SK-N-SH treated with all-trans-retinoic acid at 6 μM for 48 hours (cell line): Measurements from ENCODE around the gene PHGDH.

Experiments used
- ATAC-seq: fragments of 200-7000 bp; cut with Tn5 transposase; 3 replicates; pipeline ENCODE4 v1.9.1; 2020; ENCODE audit warnings: mild to moderate bottlenecking, moderate library complexity
- BACH2 ChIP-seq: fragments of 250-450 bp; sonication (Bioruptor Pico); IDR thresholded peaks from 2 replicates; pipeline ENCODE4 v1.9.0; 2021; ENCODE audit warnings: mild to moderate bottlenecking, borderline replicate concordance
- CSDC2 ChIP-seq: fragments of 250-450 bp; sonication (Bioruptor Pico); IDR thresholded peaks from 2 replicates; pipeline ENCODE4 v1.5.0; 2020; ENCODE audit warnings: mild to moderate bottlenecking, moderate library complexity
- ESRRG ChIP-seq: fragments of 250-450 bp; sonication (Bioruptor Pico); IDR thresholded peaks from 2 replicates; pipeline ENCODE4 v1.6.1; 2021; ENCODE audit warnings: mild to moderate bottlenecking
- ISL1 ChIP-seq: fragments of 250-450 bp; sonication (Bioruptor Pico); IDR thresholded peaks from 2 replicates; pipeline ENCODE4 v2.1.2; 2022; ENCODE audit warnings: mild to moderate bottlenecking, moderate library complexity
- OSR1 ChIP-seq: fragments of 250-450 bp; sonication (Bioruptor Pico); IDR thresholded peaks from 2 replicates; pipeline ENCODE4 v1.8.0; 2022; ENCODE audit warnings: moderate library complexity, mild to moderate bottlenecking, inconsistent platforms
- PPARA ChIP-seq: fragments of 250-450 bp; sonication (Bioruptor Pico); IDR thresholded peaks from 2 replicates; pipeline ENCODE4 v1.5.0; 2020; ENCODE audit warnings: mild to moderate bottlenecking, borderline replicate concordance
- RARB ChIP-seq: fragments of 250-450 bp; sonication (Bioruptor Pico); IDR thresholded peaks from 2 replicates; pipeline ENCODE4 v1.8.0; 2021; ENCODE audit warnings: mild to moderate bottlenecking, moderate library complexity
- SNAI2 ChIP-seq: fragments of 250-450 bp; sonication (Bioruptor Pico); IDR thresholded peaks from 2 replicates; pipeline ENCODE4 v1.5.0; 2020; ENCODE audit warnings: mild to moderate bottlenecking, moderate library complexity
- TOX ChIP-seq: fragments of 250-450 bp; sonication (Bioruptor Pico); IDR thresholded peaks from 2 replicates; pipeline ENCODE4 v1.8.0; 2021; ENCODE audit warnings: mild to moderate bottlenecking, moderate library complexity, borderline replicate concordance
- ZFP3 ChIP-seq: fragments of 250-450 bp; sonication (Bioruptor Pico); IDR thresholded peaks from 2 replicates; pipeline ENCODE4 v1.5.0; 2020; ENCODE audit warnings: mild to moderate bottlenecking, moderate library complexity
- ZNF70 ChIP-seq: fragments of 450-650 bp; formaldehyde crosslinking; IDR thresholded peaks from 2 replicates; pipeline ENCODE4 v1.5.0; 2020; ENCODE audit warnings: mild to moderate bottlenecking, moderate library complexity
- ZNF8 ChIP-seq: fragments of 450-650 bp; formaldehyde crosslinking; IDR thresholded peaks from 2 replicates; pipeline ENCODE4 v1.5.0; 2020; ENCODE audit warnings: mild to moderate bottlenecking, moderate library complexity
- TF ChIP-seq, protein P1 (sequence below): fragments of 250-450 bp; sonication (Bioruptor Pico); IDR thresholded peaks from 2 replicates; pipeline ENCODE4 v1.5.0; 2020; ENCODE audit warnings: mild to moderate bottlenecking, moderate library complexity
- TF ChIP-seq, protein P2 (sequence below): fragments of 250-450 bp; sonication (Bioruptor Pico); IDR thresholded peaks from 2 replicates; pipeline ENCODE4 v1.5.1; 2021; ENCODE audit warnings: mild to moderate bottlenecking, moderate library complexity
- TF ChIP-seq, protein P3 (sequence below): fragments of 250-450 bp; sonication (Bioruptor Pico); IDR thresholded peaks from 2 replicates; pipeline ENCODE4 v1.8.0; 2021; ENCODE audit warnings: low read depth, mild to moderate bottlenecking, moderate library complexity, borderline replicate concordance
- TF ChIP-seq, protein P4 (sequence below): fragments of 250-450 bp; sonication (Bioruptor Pico); IDR thresholded peaks from 2 replicates; pipeline ENCODE4 v1.8.0; 2020; ENCODE audit warnings: mild to moderate bottlenecking, moderate library complexity, borderline replicate concordance

PHGDH gene

DNA sequence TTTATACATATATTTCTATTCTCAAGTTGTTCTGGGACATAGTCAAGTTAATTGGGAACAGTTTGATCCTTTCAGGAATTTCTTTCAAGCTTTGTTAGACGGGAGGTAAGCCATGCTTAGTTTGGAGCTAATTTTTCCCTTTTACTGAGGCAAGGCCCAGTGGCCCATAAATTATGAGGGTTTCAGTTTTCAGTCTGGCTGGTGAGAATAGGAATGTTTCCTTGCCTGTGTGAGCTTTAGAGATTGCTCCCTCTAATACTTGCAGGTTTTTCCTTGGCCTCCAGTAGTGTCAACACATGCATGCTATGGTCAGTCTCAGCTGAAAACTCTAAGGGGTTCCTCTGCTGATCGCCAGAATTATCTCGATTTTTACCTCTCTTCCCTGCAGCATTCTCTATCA, 14.1 kb upstream of the PHGDH start:
- no peak for TF ChIP-seq BACH2
- TF ChIP-seq ISL1 (CRISPR knock-in tag) = no peak
- TF ChIP-seq OSR1 = no peak
- TF ChIP-seq ZNF8 (CRISPR knock-in tag) = no peak
- TF ChIP-seq, protein P1, sequence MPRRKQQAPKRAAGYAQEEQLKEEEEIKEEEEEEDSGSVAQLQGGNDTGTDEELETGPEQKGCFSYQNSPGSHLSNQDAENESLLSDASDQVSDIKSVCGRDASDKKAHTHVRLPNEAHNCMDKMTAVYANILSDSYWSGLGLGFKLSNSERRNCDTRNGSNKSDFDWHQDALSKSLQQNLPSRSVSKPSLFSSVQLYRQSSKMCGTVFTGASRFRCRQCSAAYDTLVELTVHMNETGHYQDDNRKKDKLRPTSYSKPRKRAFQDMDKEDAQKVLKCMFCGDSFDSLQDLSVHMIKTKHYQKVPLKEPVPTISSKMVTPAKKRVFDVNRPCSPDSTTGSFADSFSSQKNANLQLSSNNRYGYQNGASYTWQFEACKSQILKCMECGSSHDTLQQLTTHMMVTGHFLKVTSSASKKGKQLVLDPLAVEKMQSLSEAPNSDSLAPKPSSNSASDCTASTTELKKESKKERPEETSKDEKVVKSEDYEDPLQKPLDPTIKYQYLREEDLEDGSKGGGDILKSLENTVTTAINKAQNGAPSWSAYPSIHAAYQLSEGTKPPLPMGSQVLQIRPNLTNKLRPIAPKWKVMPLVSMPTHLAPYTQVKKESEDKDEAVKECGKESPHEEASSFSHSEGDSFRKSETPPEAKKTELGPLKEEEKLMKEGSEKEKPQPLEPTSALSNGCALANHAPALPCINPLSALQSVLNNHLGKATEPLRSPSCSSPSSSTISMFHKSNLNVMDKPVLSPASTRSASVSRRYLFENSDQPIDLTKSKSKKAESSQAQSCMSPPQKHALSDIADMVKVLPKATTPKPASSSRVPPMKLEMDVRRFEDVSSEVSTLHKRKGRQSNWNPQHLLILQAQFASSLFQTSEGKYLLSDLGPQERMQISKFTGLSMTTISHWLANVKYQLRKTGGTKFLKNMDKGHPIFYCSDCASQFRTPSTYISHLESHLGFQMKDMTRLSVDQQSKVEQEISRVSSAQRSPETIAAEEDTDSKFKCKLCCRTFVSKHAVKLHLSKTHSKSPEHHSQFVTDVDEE (CRISPR knock-in tag) = no peak
- no peak for TF ChIP-seq ZFP3 (CRISPR knock-in tag)
- TF ChIP-seq, protein P2, sequence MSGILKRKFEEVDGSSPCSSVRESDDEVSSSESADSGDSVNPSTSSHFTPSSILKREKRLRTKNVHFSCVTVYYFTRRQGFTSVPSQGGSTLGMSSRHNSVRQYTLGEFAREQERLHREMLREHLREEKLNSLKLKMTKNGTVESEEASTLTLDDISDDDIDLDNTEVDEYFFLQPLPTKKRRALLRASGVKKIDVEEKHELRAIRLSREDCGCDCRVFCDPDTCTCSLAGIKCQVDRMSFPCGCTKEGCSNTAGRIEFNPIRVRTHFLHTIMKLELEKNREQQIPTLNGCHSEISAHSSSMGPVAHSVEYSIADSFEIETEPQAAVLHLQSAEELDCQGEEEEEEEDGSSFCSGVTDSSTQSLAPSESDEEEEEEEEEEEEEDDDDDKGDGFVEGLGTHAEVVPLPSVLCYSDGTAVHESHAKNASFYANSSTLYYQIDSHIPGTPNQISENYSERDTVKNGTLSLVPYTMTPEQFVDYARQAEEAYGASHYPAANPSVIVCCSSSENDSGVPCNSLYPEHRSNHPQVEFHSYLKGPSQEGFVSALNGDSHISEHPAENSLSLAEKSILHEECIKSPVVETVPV = no peak
- ATAC-seq = no peak

DNA sequence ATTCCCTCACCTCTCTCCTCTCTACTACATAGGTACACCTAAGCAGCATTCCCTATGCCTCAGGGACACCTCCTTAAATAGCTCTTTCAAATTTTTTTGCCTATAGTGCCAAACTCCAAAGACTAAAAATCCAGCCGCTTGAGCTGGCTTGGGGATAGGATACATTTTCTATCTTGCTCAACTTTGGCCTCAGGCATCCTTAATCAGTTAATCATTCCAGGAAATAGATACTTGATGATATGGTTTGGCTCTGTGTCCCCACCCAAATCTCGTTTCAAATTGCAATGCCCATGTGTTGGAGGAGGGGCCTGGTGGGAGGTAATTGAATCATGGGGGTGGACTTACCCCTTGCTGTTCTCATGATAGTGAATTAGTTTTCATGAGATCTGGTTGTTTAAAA, 11.4 kb upstream of the PHGDH start:
- no peak for ATAC-seq
- TF ChIP-seq ZFP3 (CRISPR knock-in tag) (no peak), ESRRG (CRISPR knock-in tag) (no peak), TOX (CRISPR knock-in tag) (no peak)
- TF ChIP-seq, protein P1 (CRISPR knock-in tag) = no peak

DNA sequence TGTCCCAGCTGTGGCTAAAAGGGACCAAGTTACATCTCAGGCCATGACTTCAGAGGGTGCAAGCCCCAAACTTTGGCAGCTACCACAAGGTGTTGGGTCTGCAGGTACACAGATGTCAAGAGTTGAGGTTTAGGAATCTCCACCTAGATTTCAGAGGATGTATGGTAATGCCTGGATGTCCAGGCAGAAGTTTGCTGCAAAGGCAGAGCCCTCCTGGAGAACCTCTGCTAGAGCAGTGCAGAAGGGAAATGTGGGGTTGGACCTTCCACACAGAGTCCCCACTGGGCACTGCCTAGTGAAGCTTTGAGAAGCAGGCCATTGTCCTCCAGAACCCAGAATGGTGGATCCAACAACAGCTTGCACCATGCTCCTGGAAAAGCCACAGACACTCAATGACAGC, 10.1 kb upstream of the PHGDH start:
- TF ChIP-seq CSDC2 (CRISPR knock-in tag) = no peak
- no peak for TF ChIP-seq SNAI2 (CRISPR knock-in tag)
- no peak for TF ChIP-seq ZNF8 (CRISPR knock-in tag)
- TF ChIP-seq, protein P3, sequence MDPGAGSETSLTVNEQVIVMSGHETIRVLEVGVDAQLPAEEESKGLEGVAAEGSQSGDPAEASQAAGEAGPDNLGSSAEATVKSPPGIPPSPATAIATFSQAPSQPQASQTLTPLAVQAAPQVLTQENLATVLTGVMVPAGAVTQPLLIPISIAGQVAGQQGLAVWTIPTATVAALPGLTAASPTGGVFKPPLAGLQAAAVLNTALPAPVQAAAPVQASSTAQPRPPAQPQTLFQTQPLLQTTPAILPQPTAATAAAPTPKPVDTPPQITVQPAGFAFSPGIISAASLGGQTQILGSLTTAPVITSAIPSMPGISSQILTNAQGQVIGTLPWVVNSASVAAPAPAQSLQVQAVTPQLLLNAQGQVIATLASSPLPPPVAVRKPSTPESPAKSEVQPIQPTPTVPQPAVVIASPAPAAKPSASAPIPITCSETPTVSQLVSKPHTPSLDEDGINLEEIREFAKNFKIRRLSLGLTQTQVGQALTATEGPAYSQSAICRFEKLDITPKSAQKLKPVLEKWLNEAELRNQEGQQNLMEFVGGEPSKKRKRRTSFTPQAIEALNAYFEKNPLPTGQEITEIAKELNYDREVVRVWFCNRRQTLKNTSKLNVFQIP (CRISPR knock-in tag) = no peak
- TF ChIP-seq, protein P1 (CRISPR knock-in tag) = no peak
- TF ChIP-seq BACH2 = no peak
- TF ChIP-seq, protein P4, sequence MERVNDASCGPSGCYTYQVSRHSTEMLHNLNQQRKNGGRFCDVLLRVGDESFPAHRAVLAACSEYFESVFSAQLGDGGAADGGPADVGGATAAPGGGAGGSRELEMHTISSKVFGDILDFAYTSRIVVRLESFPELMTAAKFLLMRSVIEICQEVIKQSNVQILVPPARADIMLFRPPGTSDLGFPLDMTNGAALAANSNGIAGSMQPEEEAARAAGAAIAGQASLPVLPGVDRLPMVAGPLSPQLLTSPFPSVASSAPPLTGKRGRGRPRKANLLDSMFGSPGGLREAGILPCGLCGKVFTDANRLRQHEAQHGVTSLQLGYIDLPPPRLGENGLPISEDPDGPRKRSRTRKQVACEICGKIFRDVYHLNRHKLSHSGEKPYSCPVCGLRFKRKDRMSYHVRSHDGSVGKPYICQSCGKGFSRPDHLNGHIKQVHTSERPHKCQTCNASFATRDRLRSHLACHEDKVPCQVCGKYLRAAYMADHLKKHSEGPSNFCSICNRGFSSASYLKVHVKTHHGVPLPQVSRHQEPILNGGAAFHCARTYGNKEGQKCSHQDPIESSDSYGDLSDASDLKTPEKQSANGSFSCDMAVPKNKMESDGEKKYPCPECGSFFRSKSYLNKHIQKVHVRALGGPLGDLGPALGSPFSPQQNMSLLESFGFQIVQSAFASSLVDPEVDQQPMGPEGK (CRISPR knock-in tag) = no peak
- TF ChIP-seq PPARA (CRISPR knock-in tag) = no peak
- TF ChIP-seq RARB (CRISPR knock-in tag) = no peak
- no peak for TF ChIP-seq ZFP3 (CRISPR knock-in tag)
- no peak for TF ChIP-seq ZNF70 (CRISPR knock-in tag)
- no peak for TF ChIP-seq TOX (CRISPR knock-in tag)
- no peak for ATAC-seq
